SK-N-SH treated with all-trans-retinoic acid at 6 μM for 48 hours (cell line): ENCODE measurements around the gene RBM48.

ENCODE experiments used
- ARNTL ChIP-seq: fragments of 450-650 bp; formaldehyde crosslinking; IDR thresholded peaks from 2 replicates; pipeline ENCODE4 v1.5.0; 2020; ENCODE audit warnings: low read depth, mild to moderate bottlenecking, moderate library complexity, borderline replicate concordance
- CREB5 ChIP-seq: fragments of 250-450 bp; sonication (Bioruptor Pico); IDR thresholded peaks from 2 replicates; pipeline ENCODE4 v1.5.1; 2020; ENCODE audit warnings: low read depth, mild to moderate bottlenecking, moderate library complexity
- ESRRG ChIP-seq: fragments of 250-450 bp; sonication (Bioruptor Pico); IDR thresholded peaks from 2 replicates; pipeline ENCODE4 v1.6.1; 2021; ENCODE audit warnings: mild to moderate bottlenecking
- GLIS3 ChIP-seq: fragments of 250-450 bp; sonication (Bioruptor Pico); IDR thresholded peaks from 2 replicates; pipeline ENCODE4 v1.5.0; 2020; ENCODE audit warnings: mild to moderate bottlenecking, moderate library complexity
- PATZ1 ChIP-seq: fragments of 250-450 bp; sonication (Bioruptor Pico); IDR thresholded peaks from 2 replicates; pipeline ENCODE4 v1.8.0; 2020; ENCODE audit warnings: mild to moderate bottlenecking, moderate library complexity, borderline replicate concordance
- POU6F1 ChIP-seq: fragments of 250-450 bp; sonication (Bioruptor Pico); IDR thresholded peaks from 2 replicates; pipeline ENCODE4 v1.8.0; 2021; ENCODE audit warnings: low read depth, mild to moderate bottlenecking, moderate library complexity, borderline replicate concordance
- RARB ChIP-seq: fragments of 250-450 bp; sonication (Bioruptor Pico); IDR thresholded peaks from 2 replicates; pipeline ENCODE4 v1.8.0; 2021; ENCODE audit warnings: mild to moderate bottlenecking, moderate library complexity
- SNAI2 ChIP-seq: fragments of 250-450 bp; sonication (Bioruptor Pico); IDR thresholded peaks from 2 replicates; pipeline ENCODE4 v1.5.0; 2020; ENCODE audit warnings: mild to moderate bottlenecking, moderate library complexity
- TCF4 ChIP-seq: fragments of 250-450 bp; sonication (Bioruptor Pico); IDR thresholded peaks from 2 replicates; pipeline ENCODE4 v1.8.0; 2021; ENCODE audit warnings: mild to moderate bottlenecking, moderate library complexity, borderline replicate concordance
- TSHZ2 ChIP-seq: fragments of 250-450 bp; sonication (Bioruptor Pico); IDR thresholded peaks from 2 replicates; pipeline ENCODE4 v1.5.0; 2020; ENCODE audit warnings: mild to moderate bottlenecking, moderate library complexity
- ZC3H10 ChIP-seq: fragments of 250-450 bp; sonication (Bioruptor Pico); IDR thresholded peaks from 2 replicates; pipeline ENCODE4 v1.5.1; 2021; ENCODE audit warnings: mild to moderate bottlenecking, moderate library complexity
- ZFP30 ChIP-seq: fragments of 450-650 bp; formaldehyde crosslinking; IDR thresholded peaks from 2 replicates; pipeline ENCODE4 v1.5.0; 2022; ENCODE audit warnings: mild to moderate bottlenecking, moderate library complexity
- ZNF565 ChIP-seq: fragments of 450-650 bp; formaldehyde crosslinking; conservative IDR thresholded peaks from 2 replicates; pipeline ENCODE4 v1.5.0; 2020; ENCODE audit warnings: low read depth, mild to moderate bottlenecking, moderate library complexity
- ZNF70 ChIP-seq: fragments of 450-650 bp; formaldehyde crosslinking; IDR thresholded peaks from 2 replicates; pipeline ENCODE4 v1.5.0; 2020; ENCODE audit warnings: mild to moderate bottlenecking, moderate library complexity

- no peak for TF ChIP-seq PATZ1
- no peak for TF ChIP-seq ZC3H10 (CRISPR knock-in tag)
- TF ChIP-seq GLIS3 (CRISPR knock-in tag) = no peak
- TF ChIP-seq ZNF70 (CRISPR knock-in tag) = no peak
- TF ChIP-seq ZNF565 (CRISPR knock-in tag) = no peak
- TF ChIP-seq TCF4 (CRISPR knock-in tag) = no peak
- TF ChIP-seq RARB (CRISPR knock-in tag) = no peak
- no peak for TF ChIP-seq SNAI2 (CRISPR knock-in tag)
- TF ChIP-seq POU6F1 (CRISPR knock-in tag) = no peak
- TF ChIP-seq CREB5 (CRISPR knock-in tag) = no peak
- TF ChIP-seq ZFP30 (CRISPR knock-in tag) = no peak
- no peak for TF ChIP-seq TSHZ2 (CRISPR knock-in tag)
- no peak for TF ChIP-seq ESRRG (CRISPR knock-in tag)
- TF ChIP-seq ARNTL (CRISPR knock-in tag) = no peak
These were observed 22.2 kb upstream of the RBM48 start for GRCh38 chr7:92506363-92506762.
